K562 (cell line): ENCODE measurements around the gene AIF1L.

ENCODE experiments used
- CREB3 ChIP-seq: fragments of 450-650 bp; conservative IDR thresholded peaks from 2 replicates; pipeline ENCODE4 v1.6.1; 2016; ENCODE audit warnings: missing genetic modification characterization, low read depth, mild to moderate bottlenecking, missing compliant biosample characterization, moderate library complexity
- GMEB1 ChIP-seq: fragments of 250-450 bp; sonication (Bioruptor Pico); IDR thresholded peaks from 2 replicates; pipeline ENCODE4 v1.4.0; 2020; ENCODE audit warnings: mild to moderate bottlenecking
- HCFC1 ChIP-seq: IDR thresholded peaks from 2 replicates; pipeline ENCODE4 v1.6.1; 2012; ENCODE audit warnings: low read depth, low read length, improper control_type of control experiment
- HDAC3 ChIP-seq: fragments of 450-650 bp; IDR thresholded peaks from 2 replicates; pipeline ENCODE4 v1.6.1; 2018; ENCODE audit warnings: borderline replicate concordance, mild to moderate bottlenecking, moderate library complexity; ENCODE audit not compliant: partially characterized antibody
- HNRNPLL ChIP-seq: fragments of 200-400 bp; formaldehyde crosslinking; IDR thresholded peaks from 2 replicates; pipeline ENCODE4 v1.6.1; 2017; ENCODE audit warnings: low read length, low read depth, mild to moderate bottlenecking; ENCODE audit not compliant: poor library complexity, severe bottlenecking
- IRF2 ChIP-seq: sonication (generic); formaldehyde crosslinking; IDR thresholded peaks from 2 replicates; pipeline ENCODE4 v1.8.1; 2022; ENCODE audit warnings: mild to moderate bottlenecking, missing genetic modification reagents
- POLR2A ChIP-seq: fragments of 450-650 bp; conservative IDR thresholded peaks from 2 replicates; pipeline ENCODE4 v1.6.1; 2016
- PRPF4 ChIP-seq: fragments of 200-400 bp; formaldehyde crosslinking; IDR thresholded peaks from one replicate; pipeline ENCODE4 v1.6.1; 2017; ENCODE audit warnings: low read length, low read depth, mild to moderate bottlenecking; ENCODE audit not compliant: insufficient read depth, poor library complexity, severe bottlenecking
- TARDBP ChIP-seq: fragments of 450-650 bp; IDR thresholded peaks from 2 replicates; pipeline ENCODE4 v1.6.1; 2016

- TF ChIP-seq PRPF4 = no peak
- TF ChIP-seq GMEB1 (CRISPR knock-in tag) = no peak
- TF ChIP-seq HCFC1 = no peak
- TF ChIP-seq TARDBP = no peak
- TF ChIP-seq HDAC3 = no peak
- TF ChIP-seq HNRNPLL = no peak
- no peak for TF ChIP-seq CREB3 (tag)
- no peak for TF ChIP-seq IRF2 (CRISPR knock-in tag)
- TF ChIP-seq POLR2A = no peak
These were observed 1.0 kb downstream of the AIF1L start for GRCh38 chr9:131097126-131097947.
